Upper lobe of left lung (tissue), 4 donors: ENCODE data around the gene SYNRG.

Source experiments
- POLR2A ChIP-seq, 4 donors: fragments of 450-650 bp; IDR thresholded peaks; one replicate each; pipeline ENCODE4 v1.5.1; 2016 to 2017; ENCODE audit warnings: antibody characterized with exemption in 4 of 4, mild to moderate bottlenecking in 2 of 4
- POLR2AphosphoS5 ChIP-seq, 2 donors: sonication (generic); formaldehyde crosslinking; IDR thresholded peaks; one replicate each; pipeline ENCODE4 v1.5.1; 2017; ENCODE audit warnings: antibody characterized with exemption in 2 of 2
- TF ChIP-seq, protein P1 (sequence below), 6 experiments: fragments of 450-650 bp in 4 of 6; fragments of 200-600 bp in 2 of 6; sonication (generic) in 2 of 6; IDR thresholded peaks; one replicate each; pipeline ENCODE4 v1.5.1; 2016 to 2019; ENCODE audit warnings: antibody characterized with exemption in 6 of 6

DNA sequence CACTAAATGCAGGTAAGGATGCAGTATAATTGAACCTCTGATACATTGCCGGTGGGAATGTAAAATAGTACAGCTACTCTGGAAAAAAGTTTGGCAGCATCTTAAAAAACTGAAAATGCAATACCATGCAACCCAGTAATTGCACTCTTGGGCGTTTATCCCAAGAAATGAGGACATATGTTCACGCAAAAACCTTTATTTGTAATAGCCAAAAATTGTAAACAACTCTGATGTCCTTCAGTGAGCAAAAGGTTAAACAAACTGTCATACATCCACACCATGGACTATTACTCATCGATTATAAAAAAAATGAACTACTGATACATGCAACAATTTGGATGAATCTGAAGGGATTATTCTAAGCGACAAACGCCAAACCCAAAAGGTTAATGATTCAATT, 16.9 kb downstream of the SYNRG start:
- TF ChIP-seq, protein P1, sequence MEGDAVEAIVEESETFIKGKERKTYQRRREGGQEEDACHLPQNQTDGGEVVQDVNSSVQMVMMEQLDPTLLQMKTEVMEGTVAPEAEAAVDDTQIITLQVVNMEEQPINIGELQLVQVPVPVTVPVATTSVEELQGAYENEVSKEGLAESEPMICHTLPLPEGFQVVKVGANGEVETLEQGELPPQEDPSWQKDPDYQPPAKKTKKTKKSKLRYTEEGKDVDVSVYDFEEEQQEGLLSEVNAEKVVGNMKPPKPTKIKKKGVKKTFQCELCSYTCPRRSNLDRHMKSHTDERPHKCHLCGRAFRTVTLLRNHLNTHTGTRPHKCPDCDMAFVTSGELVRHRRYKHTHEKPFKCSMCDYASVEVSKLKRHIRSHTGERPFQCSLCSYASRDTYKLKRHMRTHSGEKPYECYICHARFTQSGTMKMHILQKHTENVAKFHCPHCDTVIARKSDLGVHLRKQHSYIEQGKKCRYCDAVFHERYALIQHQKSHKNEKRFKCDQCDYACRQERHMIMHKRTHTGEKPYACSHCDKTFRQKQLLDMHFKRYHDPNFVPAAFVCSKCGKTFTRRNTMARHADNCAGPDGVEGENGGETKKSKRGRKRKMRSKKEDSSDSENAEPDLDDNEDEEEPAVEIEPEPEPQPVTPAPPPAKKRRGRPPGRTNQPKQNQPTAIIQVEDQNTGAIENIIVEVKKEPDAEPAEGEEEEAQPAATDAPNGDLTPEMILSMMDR (IDR thresholded peaks at IDR 0.05) = no peak
- no peak for TF ChIP-seq POLR2AphosphoS5 (IDR thresholded peaks at IDR 0.05)
- TF ChIP-seq POLR2A (IDR thresholded peaks at IDR 0.05) = no peak
